PC-3 (cell line): ENCODE results near the gene ANKRD23. TPM values are rescaled to one million over a fixed set of nuclear protein-coding genes. Genes with fewer than 3 reads are reported as not detected.

ENCODE experiments used
- ATAC-seq: fragments of 200-7000 bp; cut with Tn5 transposase; 2 replicates; pipeline ENCODE4 v1.9.1; 2020; ENCODE audit warnings: mild to moderate bottlenecking, moderate library complexity
- BruUV-seq: library from RNA; stranded (reverse); fragments of 400-500 nt; replicated peaks from 2 replicates; lab custom pipeline; 2021; lab: Mats Ljungman, UMichigan
- CTCF ChIA-PET: fragments of 300-600 bp; sonication (Branson Sonifier 250); formaldehyde crosslinking; loops from one replicate; lab custom pipeline; 2022; ENCODE audit warnings: antibody characterized with exemption; lab: Charles Lee
- POLR2A ChIA-PET: fragments of 300-600 bp; sonication (Branson Sonifier 250); formaldehyde crosslinking; loops from one replicate; lab custom pipeline; 2022; ENCODE audit warnings: antibody characterized with exemption; ENCODE audit not compliant: unreplicated experiment; lab: Charles Lee
- DNase-seq: peaks from one replicate; pipeline ENCODE4 v3.0.0-alpha.2; 2015
- H2AFZ ChIP-seq: fragments of 300-600 bp; sonication (generic); 2 replicates; pipeline ENCODE4 v1.6.0; 2016; ENCODE audit warnings: antibody characterized with exemption, low read length
- H3F3A ChIP-seq: fragments of 300-600 bp; sonication (generic); one replicate; pipeline ENCODE4 v1.6.0; 2017; ENCODE audit warnings: antibody characterized with exemption, low read length, control low read depth, mild to moderate bottlenecking; ENCODE audit not compliant: unreplicated experiment
- H3K27ac ChIP-seq: fragments of 300-600 bp; sonication (generic); 2 replicates; pipeline ENCODE4 v1.5.1; 2016; ENCODE audit warnings: mild to moderate bottlenecking, low read length
- H3K27me3 ChIP-seq: fragments of 300-600 bp; sonication (generic); 2 replicates; pipeline ENCODE4 v1.6.1; 2016; ENCODE audit warnings: low read length, mixed read lengths
- H3K36me3 ChIP-seq: fragments of 300-600 bp; sonication (generic); 2 replicates; pipeline ENCODE4 v1.6.1; 2016; ENCODE audit warnings: low read depth, mixed run types, low read length, mixed read lengths
- H3K4me1 ChIP-seq: fragments of 300-600 bp; sonication (generic); 2 replicates; pipeline ENCODE4 v1.5.1; 2016; ENCODE audit warnings: low read length; ENCODE audit not compliant: insufficient read depth
- H3K4me2 ChIP-seq: fragments of 300-600 bp; sonication (generic); 2 replicates; pipeline ENCODE4 v1.6.0; 2016; ENCODE audit warnings: low read length
- H3K4me3 ChIP-seq: fragments of 300-600 bp; sonication (generic); 2 replicates; pipeline ENCODE4 v1.5.1; 2016; ENCODE audit warnings: mild to moderate bottlenecking, low read length, mixed read lengths
- H3K79me2 ChIP-seq: fragments of 300-600 bp; sonication (generic); 2 replicates; pipeline ENCODE4 v1.6.1; 2017; ENCODE audit warnings: low read length, mixed read lengths
- H3K9ac ChIP-seq: fragments of 300-600 bp; sonication (generic); 2 replicates; pipeline ENCODE4 v1.6.0; 2016; ENCODE audit warnings: mild to moderate bottlenecking, low read length
- H3K9me2 ChIP-seq: fragments of 300-600 bp; sonication (generic); replicated peaks from 2 replicates; pipeline ENCODE4 v1.6.1; 2016; ENCODE audit warnings: mixed run types, low read length, mixed read lengths
- H3K9me3 ChIP-seq: fragments of 300-600 bp; sonication (generic); 2 replicates; pipeline ENCODE4 v1.6.1; 2016; ENCODE audit warnings: low read length, mixed read lengths
- H4K20me1 ChIP-seq: fragments of 300-600 bp; sonication (generic); 2 replicates; pipeline ENCODE4 v1.6.1; 2016; ENCODE audit warnings: low read length, mixed read lengths
- EZH2 ChIP-seq: fragments of 300-600 bp; sonication (generic); IDR thresholded peaks from one replicate; pipeline ENCODE4 v1.6.1; 2017; ENCODE audit warnings: antibody characterized with exemption, mild to moderate bottlenecking, low read length; ENCODE audit not compliant: unreplicated experiment
- EZH2phosphoT487 ChIP-seq: fragments of 300-600 bp; sonication (generic); IDR thresholded peaks from 2 replicates; pipeline ENCODE4 v1.6.1; 2018; ENCODE audit warnings: mild to moderate bottlenecking, antibody characterized with exemption, low read length, borderline replicate concordance
- intact Hi-C: fragments of 100-400 bp; cut with micrococcal nuclease; formaldehyde crosslinking; loops from 2 replicates; pipeline ENCODE4 v1.9.0; 2023
- total RNA-seq: library from RNA; depleted of rRNA; stranded (reverse); fragments of >200 nt; gene quantifications from 2 replicates; pipeline ENCODE4 v1.2.3, GENCODE V29; 2014
- TF ChIP-seq, protein P1 (sequence below): fragments of 300-600 bp; sonication (generic); conservative IDR thresholded peaks from 2 replicates; pipeline ENCODE4 v1.5.1; 2017; ENCODE audit warnings: antibody characterized with exemption, low read depth, mild to moderate bottlenecking, low read length

ANKRD23 gene
- total RNA-seq, 1 experiment from 2014 or later, result 8.2 TPM

DNA sequence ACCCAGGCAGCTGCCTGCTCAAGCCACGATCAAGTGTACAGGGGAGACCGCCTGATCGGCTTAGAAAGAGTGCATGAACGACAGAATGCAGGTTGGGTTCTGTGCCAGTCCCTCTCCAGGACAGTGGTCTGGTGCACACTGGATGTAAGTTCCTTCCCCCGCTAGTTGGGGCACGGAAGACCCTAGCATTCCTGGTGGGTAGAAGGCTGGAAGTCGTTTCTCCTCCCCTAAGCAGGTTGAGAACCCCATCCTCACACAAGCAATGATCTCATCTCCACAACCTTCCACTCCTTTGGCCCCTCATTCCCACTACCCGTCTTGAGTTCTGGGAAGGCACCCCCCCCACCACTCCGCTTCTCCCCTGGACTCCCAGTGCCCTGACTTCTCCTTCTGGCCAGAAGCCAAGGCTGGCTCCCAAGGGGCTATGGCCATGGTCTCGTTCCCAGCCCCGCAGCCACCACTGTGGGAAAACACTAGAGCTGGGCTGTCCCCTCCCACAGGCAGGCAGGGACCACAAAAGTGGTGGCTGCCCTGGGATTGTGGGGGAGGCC is 15.4 kb upstream of the ANKRD23 start:
- Histone ChIP-seq H3K79me2 (peaks cover 34% of the 10 kb centered on the region), H3K4me2 (no peak overlapping the region), H3K27me3 (no peaks in the 10 kb centered on the region), H3K9me3 (no peaks in the 10 kb centered on the region), H3K36me3 (peaks cover 9% of the 10 kb centered on the region; the same call in 1 of the 2 replicates), H3K4me3 (no peak overlapping the region), H2AFZ (no peak overlapping the region), H3K9ac (no peak overlapping the region), H3K27ac (no peak overlapping the region), H3F3A (no peaks in the 10 kb centered on the region), H3K4me1 (peaks cover 11% of the 10 kb centered on the region), H3K9me2 (no peaks in the 10 kb centered on the region), H4K20me1 (0 out of 2 replicates have a peak, but pooled peaks cover 4% of the 10 kb centered on the region)
- POLR2A ChIA-PET, result no interaction called here
- TF ChIP-seq, protein P1, sequence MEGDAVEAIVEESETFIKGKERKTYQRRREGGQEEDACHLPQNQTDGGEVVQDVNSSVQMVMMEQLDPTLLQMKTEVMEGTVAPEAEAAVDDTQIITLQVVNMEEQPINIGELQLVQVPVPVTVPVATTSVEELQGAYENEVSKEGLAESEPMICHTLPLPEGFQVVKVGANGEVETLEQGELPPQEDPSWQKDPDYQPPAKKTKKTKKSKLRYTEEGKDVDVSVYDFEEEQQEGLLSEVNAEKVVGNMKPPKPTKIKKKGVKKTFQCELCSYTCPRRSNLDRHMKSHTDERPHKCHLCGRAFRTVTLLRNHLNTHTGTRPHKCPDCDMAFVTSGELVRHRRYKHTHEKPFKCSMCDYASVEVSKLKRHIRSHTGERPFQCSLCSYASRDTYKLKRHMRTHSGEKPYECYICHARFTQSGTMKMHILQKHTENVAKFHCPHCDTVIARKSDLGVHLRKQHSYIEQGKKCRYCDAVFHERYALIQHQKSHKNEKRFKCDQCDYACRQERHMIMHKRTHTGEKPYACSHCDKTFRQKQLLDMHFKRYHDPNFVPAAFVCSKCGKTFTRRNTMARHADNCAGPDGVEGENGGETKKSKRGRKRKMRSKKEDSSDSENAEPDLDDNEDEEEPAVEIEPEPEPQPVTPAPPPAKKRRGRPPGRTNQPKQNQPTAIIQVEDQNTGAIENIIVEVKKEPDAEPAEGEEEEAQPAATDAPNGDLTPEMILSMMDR, result no peak
- TF ChIP-seq EZH2phosphoT487 (no peak), EZH2 (no peak)
- BruUV-seq, result no TSS peak
- ATAC-seq, result no peak
- intact Hi-C loops, result loop anchor here (5.0 kb wide), 2 partner anchors 58 to 97 kb away; partner anchors contain the start of gene CNNM4
- CTCF ChIA-PET, result interaction anchor here (1.8 to 2.5 kb wide), 2 partner anchors 9 to 92 kb away, joined by 12 to 18 read pairs; no protein-coding TSS in a partner anchor
- DNase-seq, result no peak

DNA sequence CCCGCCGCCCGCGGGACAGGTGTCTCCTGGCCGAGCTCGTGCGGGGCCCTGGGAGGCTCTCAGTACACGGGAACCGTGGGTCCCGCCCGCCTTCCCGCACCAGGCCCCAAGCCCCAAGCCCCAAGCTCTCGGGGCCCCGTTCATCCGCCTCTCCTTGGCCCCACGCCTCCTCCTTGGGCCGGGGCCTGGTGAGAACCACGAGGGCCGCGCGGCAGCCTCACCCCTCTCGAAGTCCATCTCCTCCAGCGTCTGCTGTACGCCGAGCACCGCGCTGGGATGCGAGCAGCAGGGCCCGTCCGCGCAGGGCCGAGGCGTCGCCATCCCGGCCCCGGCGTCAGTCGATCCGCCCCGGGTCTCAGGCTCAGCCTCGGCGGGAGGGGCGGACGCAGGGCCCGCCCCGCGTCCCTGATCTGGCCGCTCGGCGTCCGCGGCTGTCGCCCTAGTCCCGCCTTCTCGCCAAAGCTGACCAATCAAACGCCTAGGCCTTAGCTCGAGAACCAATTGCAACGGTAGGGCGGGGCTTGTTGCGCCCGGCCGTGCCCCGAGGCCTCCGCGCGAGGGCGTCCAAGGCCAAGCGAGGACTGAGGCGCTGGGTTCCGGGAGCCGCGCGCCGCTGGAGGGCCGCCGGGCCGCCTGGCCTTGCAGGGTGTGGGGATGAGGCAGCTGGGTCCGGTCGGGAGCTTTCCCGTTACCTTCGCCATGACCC is 14.0 kb upstream of the ANKRD23 start, which contains the start of gene ANKRD39:
ANKRD39 (minus strand) TSS at position 350 of the 706 bp plus-strand sequence; CDS start at position 321, 29 bp downstream.
- Histone ChIP-seq H3K27me3 (no peaks in the 10 kb centered on the region), H3K4me1 (peaks cover 11% of the 10 kb centered on the region), H3K9ac (peak within 1 kb of the TSS; percentile 79), H3K9me3 (no peaks in the 10 kb centered on the region), H2AFZ (peak within 1 kb of the TSS; percentile 77), H3K36me3 (no peaks in the 10 kb centered on the region; the same call in 1 of the 2 replicates), H3F3A (no peaks in the 10 kb centered on the region), H3K4me3 (peak within 1 kb of the TSS; percentile 73), H3K4me2 (peak within 1 kb of the TSS; percentile 88), H4K20me1 (0 out of 2 replicates have a peak, but pooled peaks cover 4% of the 10 kb centered on the region), H3K27ac (no peak within 1 kb of the TSS; the same call in 1 of the 2 replicates), H3K79me2 (peaks cover 36% of the 10 kb centered on the region), H3K9me2 (no peaks in the 10 kb centered on the region)
- DNase-seq (peak; percentile 99), ATAC-seq (peak; percentile 89)
- POLR2A ChIA-PET, result no interaction called here
- TF ChIP-seq, protein P1, result peak; percentile 83
- TF ChIP-seq EZH2, result no peak
- BruUV-seq, result TSS peak; percentile 23
- intact Hi-C loops, result loop anchor here (1.0 to 5.0 kb wide), 3 partner anchors 59 to 96 kb away; partner anchors contain the start of gene CNNM4
- CTCF ChIA-PET, result interaction anchor here (0.6 to 2.5 kb wide), 12 partner anchors 11 to 332 kb away, joined by 3 to 18 read pairs (median 6); partner anchors contain the start of gene ANKRD36
